Astrocyte (in vitro differentiated cells and primary cell): ENCODE results near the gene MAPK8IP1.

Experiments
- EZH2 ChIP-seq: IDR thresholded peaks from 2 replicates; pipeline ENCODE4 v1.6.1; 2012; ENCODE audit warnings: mild to moderate bottlenecking, low read length, inconsistent platforms; ENCODE audit not compliant: insufficient read depth
- TF ChIP-seq, protein P1 (sequence below): IDR thresholded peaks from 2 replicates; pipeline ENCODE4 v1.5.1; 2011; ENCODE audit warnings: low read depth, mild to moderate bottlenecking, inconsistent platforms, low read length, moderate library complexity; ENCODE audit not compliant: insufficient read depth

- TF ChIP-seq, protein P1, sequence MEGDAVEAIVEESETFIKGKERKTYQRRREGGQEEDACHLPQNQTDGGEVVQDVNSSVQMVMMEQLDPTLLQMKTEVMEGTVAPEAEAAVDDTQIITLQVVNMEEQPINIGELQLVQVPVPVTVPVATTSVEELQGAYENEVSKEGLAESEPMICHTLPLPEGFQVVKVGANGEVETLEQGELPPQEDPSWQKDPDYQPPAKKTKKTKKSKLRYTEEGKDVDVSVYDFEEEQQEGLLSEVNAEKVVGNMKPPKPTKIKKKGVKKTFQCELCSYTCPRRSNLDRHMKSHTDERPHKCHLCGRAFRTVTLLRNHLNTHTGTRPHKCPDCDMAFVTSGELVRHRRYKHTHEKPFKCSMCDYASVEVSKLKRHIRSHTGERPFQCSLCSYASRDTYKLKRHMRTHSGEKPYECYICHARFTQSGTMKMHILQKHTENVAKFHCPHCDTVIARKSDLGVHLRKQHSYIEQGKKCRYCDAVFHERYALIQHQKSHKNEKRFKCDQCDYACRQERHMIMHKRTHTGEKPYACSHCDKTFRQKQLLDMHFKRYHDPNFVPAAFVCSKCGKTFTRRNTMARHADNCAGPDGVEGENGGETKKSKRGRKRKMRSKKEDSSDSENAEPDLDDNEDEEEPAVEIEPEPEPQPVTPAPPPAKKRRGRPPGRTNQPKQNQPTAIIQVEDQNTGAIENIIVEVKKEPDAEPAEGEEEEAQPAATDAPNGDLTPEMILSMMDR, result no peak
- TF ChIP-seq EZH2, result no peak
These were observed 35.4 kb downstream of the MAPK8IP1 start for GRCh38 chr11:45920531-45921477.
